GM19193 (cell line): ENCODE results near the gene NRG3.

Source experiments
- POLR2A ChIP-seq: IDR thresholded peaks from 4 replicates; pipeline ENCODE4 v1.6.1; 2011; ENCODE audit not compliant: insufficient read depth, insufficient read length; ENCODE audit errors: extremely low read depth

Gene NRG3

DNA sequence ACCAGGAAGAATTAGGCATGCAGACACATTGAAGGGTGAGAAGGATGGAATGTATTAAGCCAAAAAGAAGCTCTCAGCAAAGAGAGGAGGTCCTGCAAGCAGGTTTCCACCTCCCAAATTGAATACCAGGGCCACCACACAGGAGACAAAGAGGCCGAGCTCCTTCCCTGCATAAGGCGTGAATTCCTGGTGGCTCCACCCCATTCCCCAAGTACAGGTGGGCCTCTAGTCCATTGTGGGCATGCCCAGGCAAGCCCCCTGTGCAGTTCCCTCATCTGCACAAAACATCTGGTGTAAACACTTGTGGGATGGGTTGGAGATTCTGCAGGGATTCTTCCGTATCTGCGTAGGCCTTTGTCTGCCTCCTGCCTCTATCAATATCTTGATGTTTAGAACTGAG, 817.5 kb downstream of the NRG3 start:
- no peak for TF ChIP-seq POLR2A

GRCh38 chr10:82721831-82722230, 846.8 kb downstream of the NRG3 start:
- no peak for TF ChIP-seq POLR2A

- no peak for TF ChIP-seq POLR2A
Observed at GRCh38 chr10:82722273-82722672, 847.3 kb downstream of the NRG3 start.

DNA sequence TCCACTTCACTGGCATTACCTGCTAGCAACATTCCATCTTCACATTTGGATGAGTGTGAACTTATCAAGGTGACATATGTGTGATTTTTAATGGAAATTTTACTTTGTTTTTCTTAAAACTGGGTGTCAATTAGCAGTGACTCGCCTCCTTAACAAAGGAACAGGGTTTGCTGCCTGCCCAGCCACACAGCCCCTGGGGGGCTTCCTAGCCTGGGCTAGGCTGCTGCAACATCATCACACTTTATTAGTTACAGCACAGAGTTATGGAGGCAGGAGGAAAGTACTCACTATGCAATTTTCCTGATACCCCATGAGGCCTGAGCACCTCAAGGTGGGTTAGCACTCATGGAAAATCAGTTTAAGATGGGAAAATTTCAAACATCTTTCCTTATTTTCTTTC, 861.3 kb downstream of the NRG3 start:
- no peak for TF ChIP-seq POLR2A

GRCh38 chr10:82737549-82737948, 862.6 kb downstream of the NRG3 start:
- TF ChIP-seq POLR2A, result no peak

DNA sequence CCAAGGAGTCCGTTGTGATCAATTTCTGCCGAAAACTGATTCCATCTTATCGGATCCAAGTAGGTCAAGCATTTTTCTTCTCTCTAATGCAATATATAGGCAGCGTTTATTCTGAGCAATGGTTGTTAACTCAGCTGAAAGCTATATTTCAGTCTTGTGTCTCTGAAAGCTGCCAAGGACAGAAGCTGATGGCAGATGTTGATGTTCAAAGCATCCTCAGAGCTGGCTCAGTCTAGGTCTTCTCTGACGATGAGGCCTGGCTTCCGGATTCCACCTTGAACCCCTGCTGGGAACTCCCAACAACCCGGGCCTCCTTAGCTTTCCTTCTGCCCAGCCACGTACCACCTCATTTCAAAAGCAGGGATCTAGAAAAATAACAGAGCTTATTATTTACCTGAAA, 863.6 kb downstream of the NRG3 start:
- no peak for TF ChIP-seq POLR2A

GRCh38 chr10:82742478-82742877, 867.5 kb downstream of the NRG3 start:
- TF ChIP-seq POLR2A, result no peak

DNA sequence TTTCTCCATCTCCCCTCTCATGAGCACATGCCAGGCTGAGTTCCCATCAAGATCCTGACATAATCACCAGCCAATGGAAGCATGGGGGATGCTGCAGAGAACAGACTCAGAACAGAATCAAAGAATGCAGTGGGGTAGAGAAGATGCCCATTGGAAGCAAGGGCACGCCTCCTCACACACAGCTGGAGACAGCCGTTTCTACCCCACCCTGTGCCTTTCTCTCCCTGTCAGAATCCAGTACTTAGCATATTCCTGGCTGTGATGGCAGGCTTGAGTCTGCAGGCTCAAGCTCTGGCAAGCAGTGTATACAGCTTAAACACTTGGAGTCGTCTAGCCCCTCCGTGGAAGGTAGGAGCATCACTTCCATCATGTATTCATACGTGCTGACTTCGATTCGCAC, 867.9 kb downstream of the NRG3 start:
- no peak for TF ChIP-seq POLR2A

DNA sequence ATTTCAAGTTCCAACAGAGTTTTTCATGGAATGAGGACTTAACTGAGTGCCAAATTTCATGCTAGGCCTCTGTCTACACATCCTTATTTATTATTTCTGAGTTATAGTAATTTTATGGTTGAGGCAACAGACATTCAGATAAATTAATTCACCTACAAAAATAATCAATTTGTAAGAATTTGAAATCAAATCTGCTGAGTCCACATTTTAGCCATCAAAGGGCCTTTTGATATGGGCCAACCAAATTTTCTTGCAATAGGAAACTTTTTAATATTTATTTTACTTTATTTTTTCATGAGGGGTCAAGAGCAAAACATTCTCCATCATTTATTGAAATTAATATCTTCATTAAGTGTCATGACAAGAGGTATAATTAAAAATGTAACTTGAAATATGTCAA, 875.5 kb downstream of the NRG3 start:
- TF ChIP-seq POLR2A, result no peak

DNA sequence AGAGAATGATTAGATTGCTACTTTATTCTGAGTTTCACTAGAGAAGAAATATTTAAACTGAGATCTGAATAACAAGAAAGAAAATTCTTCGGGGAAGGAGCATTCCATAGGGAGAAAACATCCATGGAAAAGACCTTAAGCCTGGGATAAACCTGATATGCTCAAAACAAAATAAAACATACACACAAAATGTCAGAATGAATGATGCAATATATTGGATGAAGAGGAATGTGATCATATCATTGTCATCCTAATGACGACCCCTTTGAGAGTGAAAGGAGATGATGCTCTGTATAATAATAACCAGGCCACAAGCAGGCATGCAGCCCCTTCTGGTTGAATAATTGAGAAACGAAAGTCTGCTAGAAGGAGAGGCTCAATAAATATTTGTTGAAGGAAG, 882.4 kb downstream of the NRG3 start:
- no peak for TF ChIP-seq POLR2A

GRCh38 chr10:82757901-82758300, 882.9 kb downstream of the NRG3 start:
- TF ChIP-seq POLR2A, result no peak

- no peak for TF ChIP-seq POLR2A
Observed at GRCh38 chr10:82759050-82759449, 884.1 kb downstream of the NRG3 start.

DNA sequence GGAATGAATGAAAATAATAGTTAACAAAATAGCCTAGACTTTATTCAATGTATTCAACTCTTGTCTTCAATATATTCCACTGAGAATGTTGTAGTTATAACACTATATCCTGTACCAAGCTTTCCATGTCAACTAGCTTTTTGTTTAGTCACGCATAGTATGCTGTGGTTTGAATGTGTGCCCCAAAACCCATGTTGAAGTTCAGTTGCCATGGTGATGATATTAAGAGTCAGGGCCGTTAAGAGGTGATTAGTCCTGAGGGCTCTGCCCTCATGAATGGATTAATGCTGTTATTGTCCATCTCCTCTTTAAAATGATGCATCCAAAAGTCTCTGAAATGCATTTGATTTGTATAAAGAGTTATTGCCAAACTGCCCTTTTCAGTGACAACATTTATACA, 887.6 kb downstream of the NRG3 start:
- no peak for TF ChIP-seq POLR2A

- TF ChIP-seq POLR2A, result no peak
Observed at GRCh38 chr10:82768040-82768439, 893.0 kb downstream of the NRG3 start.

- no peak for TF ChIP-seq POLR2A
Observed at GRCh38 chr10:82778908-82779307, 903.9 kb downstream of the NRG3 start.

DNA sequence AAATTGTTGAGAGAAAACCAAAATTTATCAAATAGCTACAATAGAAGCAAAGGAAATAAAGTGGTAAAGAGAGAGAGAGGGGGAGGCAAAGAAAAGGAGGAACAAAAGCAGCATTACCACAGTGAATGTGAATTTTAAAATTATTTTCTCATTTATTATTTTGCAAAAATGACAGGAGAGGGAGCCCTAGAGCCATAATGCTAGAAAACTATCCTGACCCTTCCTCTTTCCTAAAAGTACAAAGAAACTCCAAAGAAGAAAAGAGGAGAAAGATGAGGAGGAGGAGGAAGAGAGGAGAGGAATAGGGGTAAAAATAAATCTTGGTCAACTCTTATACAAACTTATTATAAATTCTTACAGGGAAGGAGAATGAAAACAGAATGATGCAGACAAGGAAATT, 921.5 kb downstream of the NRG3 start:
- TF ChIP-seq POLR2A, result no peak

- TF ChIP-seq POLR2A, result no peak
Observed at GRCh38 chr10:82801289-82801688, 926.3 kb downstream of the NRG3 start.
